HEK293 (cell line): Measurements from ENCODE around the gene APOB.

Experiments
- CTCF ChIA-PET: fragments of 350-600 bp; formaldehyde crosslinking; extraction: SDS; loops from one replicate; lab custom pipeline; 2021; ENCODE audit warnings: antibody characterized with exemption; lab: Yijun Ruan, JAX
- POLR2A ChIA-PET: fragments of 300-600 bp; formaldehyde crosslinking; extraction: SDS; loops from one replicate; lab custom pipeline; 2020; ENCODE audit warnings: antibody characterized with exemption, inconsistent platforms; lab: Yijun Ruan, JAX
- H3K27ac ChIP-seq: fragments of 200-500 bp; sonication (Bioruptor generic); 2 replicates; pipeline ENCODE4 v1.5.1; 2014; ENCODE audit warnings: low read depth, low read length, control low read depth, inconsistent platforms; ENCODE audit errors: extremely low read depth
- H3K36me3 ChIP-seq, 2 experiments: fragments of 200-500 bp in 1 of 2; sonication (Bioruptor generic) in 1 of 2; 1 replicate in 1 of 2; 2 replicates in 1 of 2; pipeline ENCODE4 v1.5.1; 2014 to 2017; ENCODE audit warnings: inconsistent platforms in 2 of 2, low read length in 2 of 2; ENCODE audit not compliant: control insufficient read depth in 2 of 2, insufficient read depth in 1 of 2
- H3K4me1 ChIP-seq: fragments of 200-500 bp; sonication (Bioruptor generic); 2 replicates; pipeline ENCODE4 v1.5.1; 2014; ENCODE audit warnings: mild to moderate bottlenecking, low read length, inconsistent platforms; ENCODE audit not compliant: control insufficient read depth, insufficient read depth
- H3K4me3 ChIP-seq: 2 replicates; pipeline ENCODE4 v1.5.1; 2011; ENCODE audit warnings: low read depth, mild to moderate bottlenecking, control low read depth, low read length, moderate library complexity
- H3K9me3 ChIP-seq: fragments of 200-500 bp; sonication (Bioruptor generic); 2 replicates; pipeline ENCODE4 v1.5.1; 2014; ENCODE audit warnings: low read depth, low read length, inconsistent platforms; ENCODE audit not compliant: control insufficient read depth, insufficient read depth
- BCL11A ChIP-seq: fragments of 450-650 bp; formaldehyde crosslinking; IDR thresholded peaks from 2 replicates; pipeline ENCODE4 v1.5.1; 2016; ENCODE audit warnings: low read depth, missing biosample characterization, missing genetic modification characterization
- KLF7 ChIP-seq: fragments of 450-650 bp; formaldehyde crosslinking; IDR thresholded peaks from 2 replicates; pipeline ENCODE4 v1.5.1; 2016; ENCODE audit warnings: missing biosample characterization, missing genetic modification characterization, borderline replicate concordance
- MEIS1 ChIP-seq: sonication (generic); formaldehyde crosslinking; IDR thresholded peaks from 2 replicates; pipeline ENCODE4 v1.8.1; 2022; ENCODE audit warnings: missing genetic modification reagents, mild to moderate bottlenecking, borderline replicate concordance
- TCF7L2 ChIP-seq: IDR thresholded peaks from 2 replicates; pipeline ENCODE4 v1.6.1; 2011; ENCODE audit warnings: low read depth, mild to moderate bottlenecking, inconsistent platforms, low read length, moderate library complexity, borderline replicate concordance
- TRIM28 ChIP-seq: IDR thresholded peaks from 2 replicates; pipeline ENCODE4 v1.6.1; 2011; ENCODE audit warnings: low read length, control low read depth, borderline replicate concordance
- ZBTB49 ChIP-seq: fragments of 450-650 bp; formaldehyde crosslinking; IDR thresholded peaks from 2 replicates; pipeline ENCODE4 v1.5.1; 2016; ENCODE audit warnings: missing biosample characterization, missing genetic modification characterization, low read depth
- ZNF16 ChIP-seq: fragments of 450-650 bp; formaldehyde crosslinking; IDR thresholded peaks from 2 replicates; pipeline ENCODE4 v1.5.1; 2016; ENCODE audit warnings: low read depth, missing biosample characterization, missing genetic modification characterization
- ZNF169 ChIP-seq: fragments of 450-650 bp; formaldehyde crosslinking; IDR thresholded peaks from 2 replicates; pipeline ENCODE4 v1.5.1; 2016; ENCODE audit warnings: missing biosample characterization, missing genetic modification characterization
- ZNF23 ChIP-seq: fragments of 450-650 bp; formaldehyde crosslinking; IDR thresholded peaks from 2 replicates; pipeline ENCODE4 v1.5.1; 2016; ENCODE audit warnings: missing biosample characterization, missing genetic modification characterization, borderline replicate concordance
- ZNF26 ChIP-seq: fragments of 450-650 bp; formaldehyde crosslinking; IDR thresholded peaks from 2 replicates; pipeline ENCODE4 v1.5.1; 2016; ENCODE audit warnings: missing biosample characterization, missing genetic modification characterization
- ZNF416 ChIP-seq: fragments of 450-650 bp; formaldehyde crosslinking; IDR thresholded peaks from 2 replicates; pipeline ENCODE4 v1.5.1; 2016; ENCODE audit warnings: missing biosample characterization, missing genetic modification characterization
- ZNF610 ChIP-seq: fragments of 450-650 bp; formaldehyde crosslinking; IDR thresholded peaks from 2 replicates; pipeline ENCODE4 v1.5.1; 2016; ENCODE audit warnings: missing biosample characterization, missing genetic modification characterization, borderline replicate concordance
- ZNF626 ChIP-seq: fragments of 450-650 bp; sonication (Bioruptor Pico); formaldehyde crosslinking; IDR thresholded peaks from 2 replicates; pipeline ENCODE4 v1.5.1; 2018; ENCODE audit warnings: missing biosample characterization, missing genetic modification characterization, inconsistent platforms
- TF ChIP-seq, protein P1 (sequence below): fragments of 450-650 bp; formaldehyde crosslinking; IDR thresholded peaks from 2 replicates; pipeline ENCODE4 v1.5.1; 2016; ENCODE audit warnings: missing biosample characterization, missing genetic modification characterization

Gene APOB

GRCh38 chr2:21011876-21012556 is 31.9 kb downstream of the APOB start (continued):
- TF ChIP-seq ZNF23 (tag by site-specific recombination) (no peak), ZNF610 (tag by site-specific recombination) (no peak), ZNF26 (tag by site-specific recombination) (no peak), ZNF169 (tag by site-specific recombination) (no peak), ZBTB49 (tag by site-specific recombination) (no peak)
- TF ChIP-seq, protein P1, sequence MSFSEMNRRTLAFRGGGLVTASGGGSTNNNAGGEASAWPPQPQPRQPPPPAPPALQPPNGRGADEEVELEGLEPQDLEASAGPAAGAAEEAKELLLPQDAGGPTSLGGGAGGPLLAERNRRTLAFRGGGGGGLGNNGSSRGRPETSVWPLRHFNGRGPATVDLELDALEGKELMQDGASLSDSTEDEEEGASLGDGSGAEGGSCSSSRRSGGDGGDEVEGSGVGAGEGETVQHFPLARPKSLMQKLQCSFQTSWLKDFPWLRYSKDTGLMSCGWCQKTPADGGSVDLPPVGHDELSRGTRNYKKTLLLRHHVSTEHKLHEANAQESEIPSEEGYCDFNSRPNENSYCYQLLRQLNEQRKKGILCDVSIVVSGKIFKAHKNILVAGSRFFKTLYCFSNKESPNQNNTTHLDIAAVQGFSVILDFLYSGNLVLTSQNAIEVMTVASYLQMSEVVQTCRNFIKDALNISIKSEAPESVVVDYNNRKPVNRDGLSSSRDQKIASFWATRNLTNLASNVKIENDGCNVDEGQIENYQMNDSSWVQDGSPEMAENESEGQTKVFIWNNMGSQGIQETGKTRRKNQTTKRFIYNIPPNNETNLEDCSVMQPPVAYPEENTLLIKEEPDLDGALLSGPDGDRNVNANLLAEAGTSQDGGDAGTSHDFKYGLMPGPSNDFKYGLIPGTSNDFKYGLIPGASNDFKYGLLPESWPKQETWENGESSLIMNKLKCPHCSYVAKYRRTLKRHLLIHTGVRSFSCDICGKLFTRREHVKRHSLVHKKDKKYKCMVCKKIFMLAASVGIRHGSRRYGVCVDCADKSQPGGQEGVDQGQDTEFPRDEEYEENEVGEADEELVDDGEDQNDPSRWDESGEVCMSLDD (tag by site-specific recombination), result no peak

GRCh38 chr2:21011453-21011852 is 32.4 kb downstream of the APOB start:
- CTCF ChIA-PET, result no interaction called here
- no peaks in the 10 kb centered on the region for H3K36me3 ChIP-seq
- no peak overlapping the region for H3K4me3 ChIP-seq
- POLR2A ChIA-PET, result no interaction called here
- no peaks in the 10 kb centered on the region for H3K9me3 ChIP-seq
- no peak overlapping the region for H3K27ac ChIP-seq
- H3K4me1 ChIP-seq, result no peaks in the 10 kb centered on the region
- 0 out of 2 replicates have a peak, but pooled peaks have one; percentile 15 for TF ChIP-seq TRIM28
- no peak for TF ChIP-seq TCF7L2
- TF ChIP-seq KLF7 (tag by site-specific recombination), result no peak
- TF ChIP-seq BCL11A, result no peak
- no peak for TF ChIP-seq ZNF626 (tag by site-specific recombination)
- no peak for TF ChIP-seq ZNF23 (tag by site-specific recombination)
- no peak for TF ChIP-seq MEIS1

- H3K27ac ChIP-seq, result no peak overlapping the region
- CTCF ChIA-PET, result interaction anchor here (1.1 to 1.8 kb wide), 2 partner anchors 94 to 349 kb away, joined by 4 to 7 read pairs; no protein-coding TSS in a partner anchor
- 0 out of 2 replicates have a peak, but pooled peaks have one; percentile 26 for TF ChIP-seq TRIM28
- no peak for TF ChIP-seq ZNF16 (tag by site-specific recombination)
- no peak for TF ChIP-seq ZNF416
- TF ChIP-seq, all 188 proteins: peak for 1
- no peaks in the 10 kb centered on the region for H3K4me1 ChIP-seq
- no peaks in the 10 kb centered on the region for H3K36me3 ChIP-seq
- H3K4me3 ChIP-seq, result no peak overlapping the region
- H3K9me3 ChIP-seq, result no peaks in the 10 kb centered on the region
- POLR2A ChIA-PET, result no interaction called here
These were observed 32.9 kb downstream of the APOB start for GRCh38 chr2:21010813-21011439.
